MM.1S (cell line): Measurements from ENCODE around the gene PTGIS.

Experiments
- DNase-seq: peaks from one replicate; pipeline ENCODE4 v3.0.0-alpha.2; 2015
- H2AFZ ChIP-seq: fragments of 300-600 bp; sonication (generic); 2 replicates; pipeline ENCODE4 v1.6.0; 2016; ENCODE audit warnings: antibody characterized with exemption, low read length
- H3F3A ChIP-seq: fragments of 300-600 bp; sonication (generic); 2 replicates; pipeline ENCODE4 v1.6.1; 2016; ENCODE audit warnings: mild to moderate bottlenecking, antibody characterized with exemption, low read length, moderate library complexity, mixed read lengths; ENCODE audit not compliant: insufficient read depth
- H3K27ac ChIP-seq: fragments of 300-600 bp; sonication (generic); 2 replicates; pipeline ENCODE4 v1.5.1; 2016; ENCODE audit warnings: mild to moderate bottlenecking, low read length
- H3K27me3 ChIP-seq: fragments of 300-600 bp; sonication (generic); replicated peaks from 2 replicates; pipeline ENCODE4 v1.6.0; 2016; ENCODE audit warnings: low read length; ENCODE audit not compliant: insufficient read depth
- H3K36me3 ChIP-seq: fragments of 300-600 bp; sonication (generic); replicated peaks from 2 replicates; pipeline ENCODE4 v1.6.1; 2016; ENCODE audit warnings: mild to moderate bottlenecking, low read length, mixed read lengths; ENCODE audit not compliant: insufficient read depth
- H3K4me1 ChIP-seq: fragments of 300-600 bp; sonication (generic); 2 replicates; pipeline ENCODE4 v1.6.1; 2016; ENCODE audit warnings: low read length, mixed read lengths
- H3K4me2 ChIP-seq: fragments of 300-600 bp; sonication (generic); 2 replicates; pipeline ENCODE4 v1.6.0; 2016; ENCODE audit warnings: low read depth, low read length
- H3K4me3 ChIP-seq: fragments of 300-600 bp; sonication (generic); 2 replicates; pipeline ENCODE4 v1.5.1; 2016; ENCODE audit warnings: low read length, mixed read lengths
- H3K79me2 ChIP-seq: fragments of 300-600 bp; sonication (generic); 2 replicates; pipeline ENCODE4 v1.6.1; 2016; ENCODE audit warnings: mixed run types, low read length, mixed read lengths
- H3K9ac ChIP-seq: fragments of 300-600 bp; sonication (generic); 2 replicates; pipeline ENCODE4 v1.6.1; 2016; ENCODE audit warnings: low read length, mixed read lengths
- H3K9me2 ChIP-seq: fragments of 300-600 bp; sonication (generic); replicated peaks from 2 replicates; pipeline ENCODE4 v1.6.1; 2016; ENCODE audit warnings: mild to moderate bottlenecking, low read length, mixed read lengths; ENCODE audit not compliant: insufficient read depth
- H3K9me3 ChIP-seq: fragments of 300-600 bp; sonication (generic); replicated peaks from 2 replicates; pipeline ENCODE4 v1.6.1; 2016; ENCODE audit warnings: mild to moderate bottlenecking, low read length, mixed read lengths; ENCODE audit not compliant: insufficient read depth
- H4K20me1 ChIP-seq: fragments of 300-600 bp; sonication (generic); 2 replicates; pipeline ENCODE4 v1.6.1; 2016; ENCODE audit warnings: mild to moderate bottlenecking, low read length, moderate library complexity, mixed read lengths; ENCODE audit not compliant: insufficient read depth
- EZH2 ChIP-seq: fragments of 300-600 bp; sonication (generic); optimal IDR thresholded peaks from 2 replicates; pipeline ENCODE3; 2017; ENCODE audit warnings: low read depth, mild to moderate bottlenecking, antibody characterized with exemption, low read length, mixed read lengths
- EZH2phosphoT487 ChIP-seq: fragments of 300-600 bp; sonication (generic); IDR thresholded peaks from 2 replicates; pipeline ENCODE4 v1.6.1; 2018; ENCODE audit warnings: antibody characterized with exemption, low read length
- TF ChIP-seq, protein P1 (sequence below): fragments of 300-600 bp; sonication (generic); IDR thresholded peaks from 2 replicates; pipeline ENCODE4 v1.5.1; 2016; ENCODE audit warnings: antibody characterized with exemption, low read length, mixed read lengths

PTGIS gene

DNA sequence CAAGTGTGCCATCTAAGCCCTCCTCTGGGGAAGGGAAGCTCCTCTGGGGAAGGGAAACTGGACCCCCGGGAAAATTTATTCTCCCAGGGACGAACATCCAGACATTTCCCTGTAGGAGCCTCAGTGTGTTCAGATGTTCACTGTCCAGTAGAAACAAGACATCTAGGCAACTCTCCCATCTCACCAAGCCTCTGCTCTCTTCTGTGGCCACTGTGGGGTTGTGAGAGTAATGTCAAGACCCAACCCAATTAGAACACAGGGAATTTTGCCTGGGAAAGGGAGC lies 3.6 kb upstream of the PTGIS start:
- no peak overlapping the region for H3K4me3 ChIP-seq
- no peak overlapping the region for H3K9ac ChIP-seq
- no peak overlapping the region for H3K27ac ChIP-seq
- H3K36me3 ChIP-seq, result no peaks in the 10 kb centered on the region
- no peaks in the 10 kb centered on the region for H3K9me3 ChIP-seq
- no peak overlapping the region for H3K4me2 ChIP-seq
- no peaks in the 10 kb centered on the region for H4K20me1 ChIP-seq
- peaks cover 15% of the 10 kb centered on the region; the same call in 1 of the 2 replicates for H3K4me1 ChIP-seq
- H3F3A ChIP-seq, result no peaks in the 10 kb centered on the region
- no peaks in the 10 kb centered on the region for H3K9me2 ChIP-seq
- H2AFZ ChIP-seq, result no peak overlapping the region
- H3K27me3 ChIP-seq, result peaks cover 23% of the 10 kb centered on the region; the same call in 1 of the 2 replicates
- TF ChIP-seq EZH2phosphoT487 (no peak), EZH2 (no peak)
- TF ChIP-seq, protein P1, sequence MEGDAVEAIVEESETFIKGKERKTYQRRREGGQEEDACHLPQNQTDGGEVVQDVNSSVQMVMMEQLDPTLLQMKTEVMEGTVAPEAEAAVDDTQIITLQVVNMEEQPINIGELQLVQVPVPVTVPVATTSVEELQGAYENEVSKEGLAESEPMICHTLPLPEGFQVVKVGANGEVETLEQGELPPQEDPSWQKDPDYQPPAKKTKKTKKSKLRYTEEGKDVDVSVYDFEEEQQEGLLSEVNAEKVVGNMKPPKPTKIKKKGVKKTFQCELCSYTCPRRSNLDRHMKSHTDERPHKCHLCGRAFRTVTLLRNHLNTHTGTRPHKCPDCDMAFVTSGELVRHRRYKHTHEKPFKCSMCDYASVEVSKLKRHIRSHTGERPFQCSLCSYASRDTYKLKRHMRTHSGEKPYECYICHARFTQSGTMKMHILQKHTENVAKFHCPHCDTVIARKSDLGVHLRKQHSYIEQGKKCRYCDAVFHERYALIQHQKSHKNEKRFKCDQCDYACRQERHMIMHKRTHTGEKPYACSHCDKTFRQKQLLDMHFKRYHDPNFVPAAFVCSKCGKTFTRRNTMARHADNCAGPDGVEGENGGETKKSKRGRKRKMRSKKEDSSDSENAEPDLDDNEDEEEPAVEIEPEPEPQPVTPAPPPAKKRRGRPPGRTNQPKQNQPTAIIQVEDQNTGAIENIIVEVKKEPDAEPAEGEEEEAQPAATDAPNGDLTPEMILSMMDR, result no peak
- no peak for DNase-seq
- H3K79me2 ChIP-seq, result no peaks in the 10 kb centered on the region

DNA sequence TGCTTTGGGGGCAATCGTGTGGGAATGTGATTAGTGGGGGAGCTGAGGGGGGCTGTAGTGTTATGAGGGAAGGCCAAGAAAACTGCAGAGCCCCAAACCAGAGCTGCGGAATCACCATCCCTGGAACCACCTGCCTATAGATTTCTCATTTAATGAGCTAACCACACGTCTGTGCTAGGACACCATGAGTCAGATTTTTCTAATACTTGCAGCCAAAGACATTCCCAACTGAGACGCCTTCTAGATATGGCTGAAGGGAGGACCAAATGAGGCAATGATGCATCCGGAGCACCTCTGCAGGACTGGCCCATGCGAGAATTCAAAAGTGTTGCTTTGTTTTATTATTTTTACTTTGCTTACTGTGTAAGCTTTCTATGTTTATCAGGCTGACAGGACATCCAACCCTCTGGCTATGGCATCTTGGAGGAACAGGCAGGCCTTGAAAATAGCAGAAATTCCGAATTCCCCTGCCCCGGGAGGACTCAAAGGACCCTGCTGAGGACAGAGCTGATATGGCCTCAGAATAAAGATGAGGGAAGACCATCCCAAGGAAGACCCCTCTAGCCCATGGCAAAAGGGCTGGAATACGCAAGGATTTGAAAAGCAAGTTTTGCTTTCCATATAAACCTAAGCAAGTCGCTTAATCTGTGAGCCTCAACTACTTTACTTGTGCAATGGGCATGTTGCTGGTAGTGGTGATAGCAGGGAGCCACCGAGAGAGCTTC lies 3.1 kb upstream of the PTGIS start:
- Histone ChIP-seq H3F3A (no peaks in the 10 kb centered on the region), H3K27ac (no peak overlapping the region), H3K27me3 (peaks cover 27% of the 10 kb centered on the region; the same call in 1 of the 2 replicates), H3K4me3 (no peak overlapping the region), H3K4me2 (no peak overlapping the region), H3K9me3 (no peaks in the 10 kb centered on the region), H4K20me1 (no peaks in the 10 kb centered on the region), H3K79me2 (no peaks in the 10 kb centered on the region), H3K9ac (no peak overlapping the region), H3K36me3 (no peaks in the 10 kb centered on the region), H3K9me2 (no peaks in the 10 kb centered on the region), H2AFZ (no peak overlapping the region), H3K4me1 (peaks cover 15% of the 10 kb centered on the region; the same call in 1 of the 2 replicates)
- DNase-seq, result no peak
- TF ChIP-seq EZH2, result no peak
- TF ChIP-seq, protein P1, result no peak

DNA sequence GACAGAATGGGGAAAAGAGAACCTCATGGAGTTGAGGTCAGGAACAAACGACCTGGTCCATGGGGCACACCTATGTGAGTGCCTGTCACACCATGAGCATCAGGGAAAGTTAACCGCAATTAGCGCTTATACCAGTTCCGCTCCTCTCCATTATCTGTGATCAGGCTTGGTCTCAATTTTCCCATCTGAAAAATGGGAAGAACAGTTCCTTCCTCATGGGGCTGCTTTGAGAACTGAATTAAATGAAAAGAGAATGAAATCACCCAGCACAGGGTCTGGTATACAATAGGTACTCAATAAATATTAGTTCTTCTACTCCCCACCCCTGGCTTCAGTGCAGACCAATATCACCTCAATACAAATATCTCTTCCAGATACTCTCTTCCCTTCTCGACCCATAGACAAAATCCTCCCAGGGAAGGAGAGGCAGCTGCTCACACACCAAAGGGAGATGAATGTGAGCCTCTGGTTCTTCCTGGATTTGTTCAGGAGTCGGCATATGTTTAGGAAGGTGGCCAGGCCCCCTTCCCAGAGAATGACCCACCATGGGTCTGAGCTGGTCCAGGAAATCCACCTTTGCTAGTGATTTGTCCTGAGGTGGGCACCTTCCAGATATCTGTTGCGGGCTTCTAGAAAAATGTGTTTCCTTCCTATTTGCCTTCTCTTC lies 2.4 kb upstream of the PTGIS start:
- no peak overlapping the region for H3K27ac ChIP-seq
- no peak for TF ChIP-seq EZH2
- TF ChIP-seq EZH2phosphoT487, result no peak
- TF ChIP-seq, protein P1, result no peak
- no peak overlapping the region for H3K4me2 ChIP-seq
- no peaks in the 10 kb centered on the region for H3K36me3 ChIP-seq
- H3K79me2 ChIP-seq, result no peaks in the 10 kb centered on the region
- H3K4me3 ChIP-seq, result no peak overlapping the region
- H3K9me2 ChIP-seq, result no peaks in the 10 kb centered on the region
- no peaks in the 10 kb centered on the region for H3F3A ChIP-seq
- H2AFZ ChIP-seq, result no peak overlapping the region
- H3K4me1 ChIP-seq, result peaks cover 12% of the 10 kb centered on the region; the same call in 1 of the 2 replicates
- no peak for DNase-seq
- H3K9me3 ChIP-seq, result no peaks in the 10 kb centered on the region
- H3K27me3 ChIP-seq, result peaks cover 27% of the 10 kb centered on the region; the same call in 1 of the 2 replicates
- H3K9ac ChIP-seq, result no peak overlapping the region
- no peaks in the 10 kb centered on the region for H4K20me1 ChIP-seq
